Measurements from ENCODE around the gene RALGPS1. TPM values are rescaled to one million over a fixed set of nuclear protein-coding genes. Genes with fewer than 3 reads are reported as not detected.

RALGPS1 gene
- total and polyA plus RNA-seq, 2 of the 13 experiments (the other 11 are each of a cell fraction or from before 2014, with no cell fraction given): 3.7 to 6.5 TPM

DNA sequence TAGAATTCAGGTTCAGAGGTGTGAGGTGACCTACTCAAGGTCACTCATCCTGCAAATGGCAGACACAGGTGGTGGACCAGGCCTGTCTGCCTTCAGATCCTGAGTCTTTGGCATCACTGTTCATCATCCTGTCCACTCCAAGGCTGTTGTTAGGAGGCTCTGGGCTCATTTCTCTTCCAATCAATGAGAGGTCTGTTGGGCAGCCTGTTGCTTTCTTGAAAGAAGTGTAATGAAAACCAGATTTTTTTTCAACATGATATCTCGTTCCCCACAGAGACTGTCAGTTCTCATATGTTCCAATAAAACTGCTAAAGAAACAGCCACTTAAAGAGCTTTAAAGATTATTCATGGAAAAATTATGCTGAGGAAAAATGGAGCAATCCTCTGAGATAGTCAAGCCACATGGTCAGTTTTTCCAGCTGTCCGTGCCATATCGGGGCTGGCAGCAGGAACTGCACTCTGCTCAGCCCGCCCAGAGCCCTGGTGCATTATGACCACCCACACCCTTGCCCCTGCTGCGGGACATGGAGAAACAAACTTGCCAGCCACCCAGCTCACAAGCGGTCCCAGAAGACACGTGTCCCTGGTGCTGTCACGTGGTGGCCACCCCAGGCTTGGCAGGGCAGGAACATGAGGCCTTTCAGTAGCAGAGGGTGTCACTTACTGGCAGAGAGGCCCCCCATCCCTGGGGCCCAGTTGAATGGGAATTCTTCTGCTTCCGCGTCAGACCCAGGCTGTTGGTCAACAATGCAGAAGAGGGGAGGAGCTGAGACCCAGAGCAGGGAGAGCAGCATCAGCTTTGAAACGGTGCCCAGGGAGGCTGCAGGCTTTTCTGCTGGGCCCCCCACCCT, 271.6 kb downstream of the RALGPS1 start (continued):
- TF ChIP-seq ETS1 (CRISPR knock-in tag; IDR thresholded peaks at IDR 0.05): no peak
- TF ChIP-seq TEAD2 (CRISPR knock-in tag; IDR thresholded peaks at IDR 0.05): no peak
- TF ChIP-seq ZNF569 (CRISPR knock-in tag; IDR thresholded peaks at IDR 0.05; ENCODE audit: borderline replicate concordance): no peak
- no peak for TF ChIP-seq ETV5 (CRISPR knock-in tag; IDR thresholded peaks at IDR 0.05; ENCODE audit: borderline replicate concordance)
- TF ChIP-seq, protein P1, sequence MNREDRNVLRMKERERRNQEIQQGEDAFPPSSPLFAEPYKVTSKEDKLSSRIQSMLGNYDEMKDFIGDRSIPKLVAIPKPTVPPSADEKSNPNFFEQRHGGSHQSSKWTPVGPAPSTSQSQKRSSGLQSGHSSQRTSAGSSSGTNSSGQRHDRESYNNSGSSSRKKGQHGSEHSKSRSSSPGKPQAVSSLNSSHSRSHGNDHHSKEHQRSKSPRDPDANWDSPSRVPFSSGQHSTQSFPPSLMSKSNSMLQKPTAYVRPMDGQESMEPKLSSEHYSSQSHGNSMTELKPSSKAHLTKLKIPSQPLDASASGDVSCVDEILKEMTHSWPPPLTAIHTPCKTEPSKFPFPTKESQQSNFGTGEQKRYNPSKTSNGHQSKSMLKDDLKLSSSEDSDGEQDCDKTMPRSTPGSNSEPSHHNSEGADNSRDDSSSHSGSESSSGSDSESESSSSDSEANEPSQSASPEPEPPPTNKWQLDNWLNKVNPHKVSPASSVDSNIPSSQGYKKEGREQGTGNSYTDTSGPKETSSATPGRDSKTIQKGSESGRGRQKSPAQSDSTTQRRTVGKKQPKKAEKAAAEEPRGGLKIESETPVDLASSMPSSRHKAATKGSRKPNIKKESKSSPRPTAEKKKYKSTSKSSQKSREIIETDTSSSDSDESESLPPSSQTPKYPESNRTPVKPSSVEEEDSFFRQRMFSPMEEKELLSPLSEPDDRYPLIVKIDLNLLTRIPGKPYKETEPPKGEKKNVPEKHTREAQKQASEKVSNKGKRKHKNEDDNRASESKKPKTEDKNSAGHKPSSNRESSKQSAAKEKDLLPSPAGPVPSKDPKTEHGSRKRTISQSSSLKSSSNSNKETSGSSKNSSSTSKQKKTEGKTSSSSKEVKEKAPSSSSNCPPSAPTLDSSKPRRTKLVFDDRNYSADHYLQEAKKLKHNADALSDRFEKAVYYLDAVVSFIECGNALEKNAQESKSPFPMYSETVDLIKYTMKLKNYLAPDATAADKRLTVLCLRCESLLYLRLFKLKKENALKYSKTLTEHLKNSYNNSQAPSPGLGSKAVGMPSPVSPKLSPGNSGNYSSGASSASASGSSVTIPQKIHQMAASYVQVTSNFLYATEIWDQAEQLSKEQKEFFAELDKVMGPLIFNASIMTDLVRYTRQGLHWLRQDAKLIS (CRISPR knock-in tag; IDR thresholded peaks at IDR 0.05): no peak
- no peak; the same call in 1 of the 2 replicates for TF ChIP-seq RXRA (CRISPR knock-in tag; IDR thresholded peaks at IDR 0.05)
- TF ChIP-seq PHF21A (CRISPR knock-in tag; IDR thresholded peaks at IDR 0.05): no peak
- TF ChIP-seq, protein P2, sequence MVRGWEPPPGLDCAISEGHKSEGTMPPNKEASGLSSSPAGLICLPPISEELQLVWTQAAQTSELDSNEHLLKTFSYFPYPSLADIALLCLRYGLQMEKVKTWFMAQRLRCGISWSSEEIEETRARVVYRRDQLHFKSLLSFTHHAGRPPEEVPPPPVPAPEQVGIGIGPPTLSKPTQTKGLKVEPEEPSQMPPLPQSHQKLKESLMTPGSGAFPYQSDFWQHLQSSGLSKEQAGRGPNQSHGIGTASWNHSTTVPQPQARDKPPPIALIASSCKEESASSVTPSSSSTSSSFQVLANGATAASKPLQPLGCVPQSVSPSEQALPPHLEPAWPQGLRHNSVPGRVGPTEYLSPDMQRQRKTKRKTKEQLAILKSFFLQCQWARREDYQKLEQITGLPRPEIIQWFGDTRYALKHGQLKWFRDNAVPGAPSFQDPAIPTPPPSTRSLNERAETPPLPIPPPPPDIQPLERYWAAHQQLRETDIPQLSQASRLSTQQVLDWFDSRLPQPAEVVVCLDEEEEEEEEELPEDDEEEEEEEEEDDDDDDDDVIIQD (CRISPR knock-in tag; IDR thresholded peaks at IDR 0.05; ENCODE audit: low read depth): no peak
- no peak for TF ChIP-seq ATF1 (CRISPR knock-in tag; IDR thresholded peaks at IDR 0.05)
- TF ChIP-seq ZNF510 (CRISPR knock-in tag; IDR thresholded peaks at IDR 0.05; ENCODE audit: low read depth): no peak
- TF ChIP-seq, protein P3, sequence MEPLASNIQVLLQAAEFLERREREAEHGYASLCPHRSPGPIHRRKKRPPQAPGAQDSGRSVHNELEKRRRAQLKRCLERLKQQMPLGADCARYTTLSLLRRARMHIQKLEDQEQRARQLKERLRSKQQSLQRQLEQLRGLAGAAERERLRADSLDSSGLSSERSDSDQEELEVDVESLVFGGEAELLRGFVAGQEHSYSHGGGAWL (CRISPR knock-in tag; IDR thresholded peaks at IDR 0.05): no peak
- no peak for TF ChIP-seq PAX8 (CRISPR knock-in tag; IDR thresholded peaks at IDR 0.05; ENCODE audit: borderline replicate concordance)
- no peak for TF ChIP-seq GMEB1 (CRISPR knock-in tag; IDR thresholded peaks at IDR 0.05; ENCODE audit: borderline replicate concordance)
- TF ChIP-seq RBM39 (IDR thresholded peaks at IDR 0.05; ENCODE audit: low read depth, low read length, poor library complexity, severe bottlenecking): no peak
- TF ChIP-seq ONECUT2 (CRISPR knock-in tag; IDR thresholded peaks at IDR 0.05): no peak
- no peak for TF ChIP-seq E2F5 (CRISPR knock-in tag; conservative IDR thresholded peaks at IDR 0.05)
- TF ChIP-seq ZNF782 (CRISPR knock-in tag; IDR thresholded peaks at IDR 0.05; ENCODE audit: borderline replicate concordance): no peak

All from HepG2 (cell line).